NCI-H1417 (cell line): ENCODE results near the gene PDIA5.

ENCODE experiments used
- DNase-seq, 3 experiments: peaks; one replicate each; lab custom pipeline; 2025; lab: John Stamatoyannopoulos, UW

Gene PDIA5

DNA sequence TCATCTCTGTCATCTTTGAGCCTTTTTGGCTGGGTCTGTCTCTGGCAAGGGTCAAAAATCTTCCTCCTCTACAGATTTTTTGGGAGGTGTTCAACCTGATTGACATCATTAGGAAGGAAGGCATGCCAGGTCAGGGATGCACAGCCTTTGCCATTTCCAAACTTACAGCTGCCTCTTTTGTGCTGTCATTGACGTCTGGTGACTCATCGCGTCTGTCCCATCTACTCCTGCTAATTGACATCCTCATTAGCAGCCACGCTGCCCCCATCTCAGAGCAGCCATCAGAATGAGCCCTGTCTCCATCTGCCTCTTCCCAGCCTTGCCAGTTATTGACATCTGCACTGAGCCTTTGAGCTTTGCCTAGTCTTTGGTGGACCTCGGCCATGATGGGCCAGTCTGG, 53.0 kb downstream of the PDIA5 start:
- DNase-seq: no peak

DNA sequence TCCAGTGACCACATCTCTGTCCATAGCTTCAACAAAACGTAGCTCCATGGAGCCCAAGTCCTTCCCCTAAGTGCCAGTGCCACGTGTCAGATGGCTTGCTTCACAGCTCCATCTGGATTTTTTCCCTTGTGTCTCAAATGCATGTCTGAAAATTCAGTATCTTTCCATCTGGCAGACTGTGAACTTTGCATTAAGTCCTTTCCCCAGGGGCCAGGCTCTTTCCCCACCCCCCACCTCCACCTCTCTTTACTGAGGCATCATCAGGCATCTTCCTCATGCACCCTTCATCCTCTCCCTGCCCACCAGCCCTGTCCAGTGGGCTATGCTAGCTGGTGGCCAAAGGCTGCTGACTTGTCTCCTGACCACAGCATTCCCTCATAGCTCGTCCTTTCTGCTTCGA, 53.7 kb downstream of the PDIA5 start:
- DNase-seq: no peak

DNA sequence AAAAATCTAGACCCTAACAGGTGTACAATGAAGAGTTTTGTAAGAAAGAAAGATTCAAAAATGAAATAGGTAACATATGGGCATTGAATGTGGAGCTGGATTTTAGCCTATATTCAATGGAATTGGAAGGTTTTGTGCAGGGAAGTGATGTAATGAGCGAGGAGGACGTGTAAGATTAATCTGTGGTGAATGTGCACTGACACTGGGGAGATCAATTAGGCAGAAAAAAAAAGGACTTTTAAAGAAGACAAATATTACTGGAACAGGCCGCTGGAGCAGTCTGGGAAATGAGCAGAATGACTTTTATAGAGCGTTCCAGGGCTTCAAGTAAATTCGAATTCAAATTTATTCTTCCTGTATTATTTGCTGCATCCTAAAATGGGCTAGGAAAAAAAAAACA, 55.2 kb downstream of the PDIA5 start:
- no peak for DNase-seq

DNA sequence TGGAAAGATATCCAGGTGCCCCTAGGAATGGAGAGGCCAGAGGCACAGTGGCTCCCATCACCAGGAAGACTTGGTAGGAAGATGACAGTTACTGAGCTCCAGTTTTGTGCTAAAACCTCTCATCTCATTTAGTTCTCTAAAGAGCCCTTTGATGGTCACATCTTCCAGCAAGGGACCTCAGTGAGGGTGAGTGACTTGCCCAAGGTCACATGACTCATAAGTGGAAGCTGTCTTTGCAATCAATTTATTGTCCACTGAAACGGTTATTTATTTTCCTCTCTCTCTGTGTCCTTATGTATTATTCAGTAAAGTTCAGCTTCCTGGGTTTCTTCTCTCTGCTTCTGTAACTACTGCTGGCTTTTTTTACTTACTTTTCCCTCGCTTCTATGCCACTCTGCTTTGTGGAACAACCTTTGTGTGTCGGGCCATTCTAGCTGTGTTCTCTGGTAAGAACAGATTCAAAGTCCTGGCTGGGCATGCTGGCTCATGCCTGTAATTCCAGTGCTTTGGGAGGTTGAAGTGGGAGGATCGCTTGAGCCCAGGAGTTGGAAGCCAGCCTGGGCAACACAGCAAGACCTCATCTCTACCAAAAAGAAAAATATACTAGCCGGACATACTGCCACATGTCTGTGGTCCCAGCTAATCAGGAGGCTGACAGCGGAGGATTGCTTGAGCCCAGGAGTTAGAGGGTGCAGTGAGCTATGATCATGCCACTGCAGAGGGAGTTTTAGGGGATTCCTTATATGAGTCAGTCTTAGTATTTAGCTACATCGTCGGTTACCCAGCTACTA, 55.9 kb downstream of the PDIA5 start:
- DNase-seq: no peak

DNA sequence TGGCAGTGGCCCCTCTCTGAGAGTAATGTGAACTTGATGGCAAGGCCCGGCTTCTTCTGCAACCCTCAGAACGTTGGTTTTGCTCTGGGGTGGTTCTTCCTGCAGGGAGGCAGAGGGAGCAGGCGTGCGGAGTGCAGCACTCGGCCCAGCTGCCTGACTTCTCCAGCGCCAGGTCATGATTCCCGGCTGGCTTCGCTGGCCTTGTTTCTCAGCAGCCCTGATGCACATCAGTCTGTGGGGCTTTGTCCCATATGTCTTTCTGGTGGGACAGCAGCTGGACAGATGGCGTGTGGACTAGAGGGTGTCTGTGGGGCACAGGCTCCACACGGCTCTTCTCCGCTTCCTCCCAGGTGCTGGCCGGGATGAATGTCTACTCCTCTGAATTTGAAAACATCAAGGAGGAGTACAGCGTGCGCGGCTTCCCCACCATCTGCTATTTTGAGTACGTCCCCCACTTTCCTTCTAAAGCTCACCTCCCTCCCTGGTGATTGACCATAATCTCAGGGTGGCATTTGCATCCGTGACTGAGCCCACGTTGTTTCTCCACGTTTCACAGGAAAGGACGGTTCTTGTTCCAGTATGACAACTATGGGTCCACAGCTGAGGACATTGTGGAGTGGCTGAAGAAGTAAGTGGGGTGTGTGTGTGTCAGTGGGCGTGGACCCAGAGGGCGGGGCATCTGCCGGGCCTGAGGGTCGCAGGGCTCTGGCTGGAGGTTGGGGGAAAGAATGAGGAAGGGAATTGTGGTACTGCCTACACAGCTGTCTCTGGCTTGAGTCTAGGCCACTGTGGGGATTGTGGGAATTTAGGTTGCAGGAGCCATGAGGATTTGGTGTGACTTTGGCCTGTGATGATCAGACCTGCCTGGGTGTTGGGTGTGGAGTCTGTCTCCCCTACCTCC, 57.1 kb downstream of the PDIA5 start:
- no peak for DNase-seq

DNA sequence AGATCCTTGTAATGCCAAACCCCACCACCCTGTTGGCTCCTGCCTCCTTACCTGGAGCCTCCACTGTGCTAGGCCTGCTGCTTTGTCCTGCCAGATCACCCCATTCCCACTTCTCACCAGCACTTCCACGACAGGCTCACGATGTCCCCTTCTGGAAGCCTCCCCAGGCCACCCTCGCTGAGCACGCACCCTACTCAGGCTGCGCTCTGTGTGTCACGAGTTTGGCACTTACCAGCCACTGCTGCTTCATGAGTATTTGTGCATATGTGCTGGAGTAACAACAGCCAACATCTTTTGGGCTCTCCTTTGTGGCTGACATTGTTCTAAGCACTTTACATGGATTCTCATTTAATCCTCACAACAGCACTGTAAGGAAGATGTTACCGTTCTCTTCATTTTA, 58.1 kb downstream of the PDIA5 start:
- no peak for DNase-seq

DNA sequence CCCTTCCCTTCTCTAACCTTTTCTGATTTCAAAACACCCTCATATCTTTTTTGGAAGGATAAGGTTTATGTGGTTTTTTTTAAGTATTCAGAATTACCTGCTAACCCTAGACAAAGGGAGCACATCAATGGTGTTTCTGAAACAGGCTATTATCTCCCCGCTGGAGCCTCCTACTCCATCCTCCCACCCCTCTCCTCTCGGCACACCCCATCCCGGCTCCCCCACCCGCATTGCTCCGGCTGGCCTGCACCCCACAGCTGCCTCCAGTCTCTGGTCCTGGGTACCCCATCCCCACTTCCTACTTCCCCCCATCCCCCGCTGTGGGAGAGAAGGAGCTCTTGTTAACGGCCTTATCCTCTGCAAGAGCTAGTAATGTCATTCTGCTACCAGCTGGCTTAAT, 59.2 kb downstream of the PDIA5 start:
- no peak for DNase-seq

DNA sequence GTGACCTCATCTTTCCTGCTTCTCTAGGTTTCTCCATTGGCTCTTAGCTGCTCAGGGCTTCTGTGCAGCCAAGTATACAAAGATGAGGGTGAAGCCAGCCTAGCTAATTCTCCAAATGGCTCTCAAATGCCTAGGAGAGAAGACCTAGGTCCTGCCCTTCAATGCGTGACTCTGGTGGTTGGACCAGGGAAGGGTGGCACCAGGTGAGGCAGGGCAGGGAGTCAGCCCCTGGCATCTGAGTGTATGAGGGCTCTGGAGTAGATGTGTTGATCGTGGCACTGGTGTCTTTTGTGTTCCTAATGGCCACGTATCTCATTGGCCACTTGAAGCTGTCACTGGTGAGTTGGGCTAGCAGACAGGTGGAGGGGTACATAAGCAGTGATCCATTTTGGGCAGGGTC, 59.8 kb downstream of the PDIA5 start:
- no peak for DNase-seq

DNA sequence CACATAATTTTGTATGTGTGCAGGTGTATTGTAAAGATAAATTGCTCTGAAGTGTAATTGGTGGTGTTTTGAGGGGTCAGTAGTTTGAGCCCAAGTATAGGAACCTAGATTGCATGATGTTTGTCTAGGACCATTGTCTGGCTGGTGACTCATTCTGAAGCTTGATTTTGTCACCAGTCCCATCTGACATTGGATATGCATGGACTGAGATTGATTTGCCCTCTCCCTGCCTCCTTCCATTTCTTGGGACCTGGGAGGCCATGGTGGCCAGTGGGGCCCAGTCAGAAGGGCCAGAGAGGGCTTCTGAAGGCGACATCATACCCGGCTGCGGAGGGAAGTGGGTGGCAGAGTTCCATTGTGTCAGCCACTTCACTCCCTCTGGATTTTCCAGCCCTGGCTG, 62.3 kb downstream of the PDIA5 start:
- no peak for DNase-seq

DNA sequence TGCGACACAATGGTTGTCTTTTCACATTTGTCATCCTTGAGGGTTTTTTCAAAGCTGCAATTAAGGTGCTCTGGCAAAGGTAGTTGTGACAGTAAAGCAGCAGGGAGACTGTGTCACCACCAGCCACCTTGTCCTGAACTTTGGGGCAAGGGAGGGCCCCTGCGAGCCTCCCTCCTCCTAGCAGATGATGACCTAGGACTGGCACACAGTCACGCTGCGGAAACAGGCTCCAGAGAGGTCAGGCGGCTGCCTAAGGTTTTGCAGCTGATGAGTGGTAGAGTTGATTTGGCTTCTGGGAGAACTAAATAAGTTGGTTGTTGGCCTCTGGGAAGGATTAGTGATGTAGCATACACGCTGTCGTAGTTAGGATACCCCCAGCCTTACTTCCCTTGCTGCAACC, 62.7 kb downstream of the PDIA5 start:
- no peak for DNase-seq

DNA sequence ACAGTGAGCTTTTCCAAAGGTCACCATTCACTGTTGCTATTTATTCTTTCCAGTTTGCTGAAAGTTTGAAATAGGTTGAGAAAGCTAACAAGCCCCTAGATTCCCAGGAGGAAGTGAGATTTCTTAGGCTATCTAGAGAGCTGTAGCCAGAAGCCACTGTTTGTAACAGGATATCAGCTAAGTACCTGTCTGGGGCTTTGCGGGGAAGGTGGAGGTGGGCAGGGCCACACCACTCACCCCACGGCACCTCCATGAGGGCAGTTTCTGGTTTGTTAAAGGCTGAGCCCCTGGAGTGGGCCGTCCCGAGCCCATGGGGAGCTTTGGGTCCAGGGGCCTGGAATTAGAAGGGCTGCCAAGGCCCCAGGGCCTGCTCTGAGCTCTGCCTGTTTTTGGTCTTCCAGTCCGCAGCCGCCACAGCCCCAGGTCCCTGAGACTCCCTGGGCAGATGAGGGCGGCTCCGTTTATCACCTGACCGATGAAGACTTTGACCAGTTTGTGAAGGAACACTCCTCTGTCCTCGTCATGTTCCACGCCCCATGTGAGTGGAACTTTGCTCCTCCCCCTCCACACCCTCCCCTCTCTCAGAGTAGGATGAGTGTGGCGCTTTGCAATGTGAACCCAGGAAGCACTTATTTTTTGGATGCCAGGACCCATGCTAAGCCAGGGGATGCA, 63.4 kb downstream of the PDIA5 start:
- no peak for DNase-seq

DNA sequence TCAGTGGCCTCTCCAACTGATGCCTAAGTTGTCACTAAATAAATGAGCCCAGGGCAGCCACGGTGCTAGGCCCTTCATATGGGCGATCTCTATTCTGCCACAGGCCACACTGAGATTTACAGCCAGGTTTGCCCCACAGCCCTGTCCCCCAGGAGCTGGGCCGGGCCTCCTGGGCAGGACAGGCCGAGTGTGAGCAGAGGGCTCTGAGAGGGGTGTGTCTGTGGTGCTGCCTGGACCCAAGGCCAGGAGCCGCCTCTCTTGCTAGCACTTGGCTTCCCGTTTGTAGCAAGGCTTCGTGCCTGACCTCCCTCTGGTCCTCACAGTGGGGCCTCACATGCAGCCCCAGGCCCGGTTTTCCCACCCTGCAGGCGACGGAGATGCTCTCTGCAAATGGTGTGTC, 67.8 kb downstream of the PDIA5 start:
- no peak for DNase-seq

DNA sequence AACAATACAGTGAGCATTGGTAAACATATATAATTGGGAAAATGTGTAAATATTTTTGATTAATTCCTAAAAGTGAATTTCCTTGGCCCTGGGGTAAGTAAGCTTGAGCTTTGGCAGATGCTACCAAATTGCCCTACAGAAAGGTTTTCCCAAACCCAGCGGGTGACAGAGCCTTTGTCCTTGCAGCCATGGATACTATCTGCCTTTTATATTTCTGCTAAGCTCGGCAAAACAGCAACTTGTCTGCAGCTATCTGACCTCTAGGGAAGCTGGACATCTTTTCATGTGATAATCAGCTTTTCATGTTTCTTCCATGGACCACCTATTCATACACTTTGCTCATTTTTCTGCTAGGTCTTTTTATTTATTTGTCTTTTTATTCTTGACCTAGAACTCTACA, 70.2 kb downstream of the PDIA5 start:
- DNase-seq: peak in 1 of 3 experiments; percentile 26

DNA sequence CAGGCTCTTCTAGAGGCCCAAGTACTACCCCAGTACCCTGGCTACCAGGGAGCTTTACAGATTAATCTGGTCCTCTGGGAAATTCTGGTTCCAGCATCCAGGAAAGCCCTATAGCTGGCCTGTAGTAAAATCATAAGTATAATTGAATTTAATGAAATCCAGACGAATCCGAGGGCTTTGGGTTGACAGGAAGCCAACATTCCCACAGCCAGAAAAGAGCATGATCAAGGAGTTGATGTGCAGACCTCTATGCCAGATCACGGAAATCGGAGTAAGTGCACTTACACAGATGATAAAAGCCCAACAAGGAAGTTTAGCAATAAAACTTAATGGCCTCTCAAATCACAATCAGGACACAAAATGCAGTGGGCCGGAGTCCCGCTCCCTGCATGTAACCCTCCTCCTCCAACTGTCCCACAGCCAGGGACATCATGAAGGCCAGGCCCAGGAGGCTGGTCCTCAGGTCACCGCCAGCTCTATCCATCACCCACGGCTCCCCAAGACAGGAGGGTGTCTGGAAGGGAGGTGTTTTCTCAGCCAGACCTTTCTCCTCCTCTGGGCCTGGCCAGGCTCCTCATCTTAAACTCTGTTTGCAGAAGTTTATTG, 72.1 kb downstream of the PDIA5 start:
- DNase-seq: no peak

DNA sequence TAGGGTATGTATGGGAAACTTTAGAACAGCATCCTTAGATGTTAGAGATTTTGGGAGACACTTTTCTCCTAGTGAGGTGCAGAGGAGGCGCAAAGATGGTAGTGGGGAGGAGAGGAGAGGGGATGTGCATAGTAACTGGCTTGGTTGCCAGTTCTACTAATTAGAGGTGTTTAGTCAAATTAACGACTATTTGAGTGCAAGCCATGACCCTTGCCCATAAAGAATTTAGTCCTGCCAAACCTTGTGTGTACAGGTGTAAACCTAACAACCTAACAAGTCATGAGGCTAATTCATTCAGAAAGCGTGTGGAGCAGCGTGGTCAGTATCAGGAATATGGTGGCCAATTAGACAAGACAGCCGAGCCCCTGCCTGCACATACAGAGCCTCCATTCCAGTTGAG, 72.7 kb downstream of the PDIA5 start:
- DNase-seq: no peak

DNA sequence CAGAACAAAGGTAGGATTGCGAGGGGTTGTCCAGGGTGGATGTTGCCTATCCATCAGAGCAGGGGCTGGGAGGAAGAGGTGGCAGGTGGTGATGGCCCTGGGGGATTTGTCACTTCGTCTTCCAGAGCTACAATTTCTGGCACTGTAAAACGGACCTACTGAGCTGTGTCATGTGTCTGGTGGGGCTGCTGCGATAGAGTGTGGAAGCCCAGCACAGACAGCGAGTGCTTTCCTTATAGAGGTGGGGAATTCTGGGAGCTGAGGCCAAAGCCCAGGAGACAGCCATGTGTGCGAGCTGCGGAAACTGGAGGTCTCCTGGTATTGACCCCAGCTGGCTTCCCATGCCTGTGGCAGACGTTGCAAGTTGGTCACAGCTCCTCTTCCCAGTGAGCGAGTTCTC, 73.7 kb downstream of the PDIA5 start:
- no peak for DNase-seq

DNA sequence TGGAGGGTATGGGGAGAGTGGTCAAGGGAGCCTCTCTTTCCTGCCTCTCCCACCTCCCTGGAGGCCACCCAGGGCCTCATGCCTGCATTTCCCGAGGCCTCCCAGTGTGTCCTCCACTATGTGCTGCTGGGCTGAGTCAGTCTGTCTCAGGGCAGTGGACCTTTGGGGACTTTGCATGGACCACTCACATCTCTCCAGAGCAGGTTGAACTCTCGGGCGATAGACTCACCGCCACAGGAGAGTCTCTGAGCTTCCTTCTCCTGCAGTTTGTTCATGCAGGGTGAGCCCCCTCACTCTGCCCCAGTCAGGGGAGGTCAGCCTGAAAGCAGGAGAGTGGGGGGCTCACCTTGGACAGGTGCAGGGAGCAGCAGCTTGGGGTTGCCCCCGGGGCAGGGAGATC, 74.5 kb downstream of the PDIA5 start:
- no peak for DNase-seq

DNA sequence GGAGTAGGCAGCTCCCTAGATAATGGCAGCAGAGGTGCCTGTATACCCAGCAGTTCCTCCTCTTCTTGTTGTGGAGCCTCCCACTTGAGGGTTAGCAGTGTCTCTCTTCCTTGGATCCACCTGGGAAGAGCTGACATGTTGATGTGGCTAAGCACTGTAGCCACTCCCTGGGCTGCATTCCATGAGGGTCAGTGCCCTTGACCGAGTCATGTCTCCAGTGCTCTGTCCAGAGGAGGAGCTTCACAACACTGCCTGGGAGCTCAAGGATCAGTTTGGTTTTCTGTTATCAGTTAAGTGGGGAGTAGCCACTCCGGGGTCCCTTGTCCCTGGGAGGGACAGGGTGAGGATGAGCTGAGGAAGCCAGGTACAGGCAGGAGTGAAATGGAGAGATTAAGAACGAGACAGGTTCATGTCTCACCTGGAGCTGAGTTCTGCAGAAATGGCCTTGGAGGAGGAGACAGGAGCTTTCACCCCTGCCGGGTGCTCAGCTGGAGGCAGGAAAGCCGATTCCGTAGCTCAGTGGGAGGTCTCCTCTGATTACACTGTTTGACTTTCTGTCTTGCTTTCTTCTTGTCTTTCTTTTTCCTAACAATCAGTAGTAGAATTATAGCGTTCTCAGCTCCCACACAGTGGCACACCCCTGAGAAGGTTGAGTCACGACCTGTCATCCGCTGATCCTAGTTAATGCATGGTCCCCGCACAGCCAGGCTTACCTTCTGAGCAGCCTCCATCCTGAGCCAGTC, 77.0 kb downstream of the PDIA5 start:
- DNase-seq: peak in 2 of 3 experiments; percentile 62 to 86

DNA sequence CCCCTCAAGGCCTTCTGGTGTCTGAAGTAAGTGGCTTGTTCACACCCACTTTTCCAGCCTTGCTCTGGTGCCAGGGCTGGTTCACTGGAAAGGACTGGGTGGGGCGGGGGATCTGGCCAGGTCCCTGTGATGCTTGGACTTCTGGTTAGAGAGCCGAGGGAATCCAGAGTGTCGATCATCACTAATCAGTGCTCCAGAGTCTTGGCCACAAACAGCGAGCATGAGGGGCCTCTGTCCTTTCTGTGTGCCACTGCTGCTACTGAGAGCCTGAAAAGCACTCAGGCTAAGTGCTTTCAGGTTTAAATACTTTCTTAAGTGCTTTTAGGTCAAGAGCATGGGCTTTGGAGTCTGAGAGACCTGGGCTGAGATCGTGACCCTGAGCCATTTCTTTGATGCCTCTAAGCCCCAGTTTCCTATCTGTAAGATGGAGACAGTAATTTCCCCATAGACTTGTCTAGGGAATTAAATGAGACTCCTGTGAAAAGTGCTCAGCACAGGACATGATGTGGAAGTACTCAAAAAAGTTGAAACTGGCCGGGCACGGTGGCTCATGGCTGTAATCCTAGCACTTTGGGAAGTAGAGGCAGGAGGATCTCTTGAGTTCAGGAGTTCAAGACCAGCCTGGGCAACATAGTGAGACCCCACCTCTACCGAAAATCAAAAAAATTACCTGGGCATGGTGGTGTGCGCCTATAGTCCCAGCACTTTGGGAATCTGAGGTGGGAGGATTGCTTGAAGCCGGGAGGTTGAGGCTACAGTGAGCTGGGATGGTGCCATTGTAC, 81.1 kb downstream of the PDIA5 start:
- peak in 1 of 3 experiments; percentile 6 for DNase-seq

DNA sequence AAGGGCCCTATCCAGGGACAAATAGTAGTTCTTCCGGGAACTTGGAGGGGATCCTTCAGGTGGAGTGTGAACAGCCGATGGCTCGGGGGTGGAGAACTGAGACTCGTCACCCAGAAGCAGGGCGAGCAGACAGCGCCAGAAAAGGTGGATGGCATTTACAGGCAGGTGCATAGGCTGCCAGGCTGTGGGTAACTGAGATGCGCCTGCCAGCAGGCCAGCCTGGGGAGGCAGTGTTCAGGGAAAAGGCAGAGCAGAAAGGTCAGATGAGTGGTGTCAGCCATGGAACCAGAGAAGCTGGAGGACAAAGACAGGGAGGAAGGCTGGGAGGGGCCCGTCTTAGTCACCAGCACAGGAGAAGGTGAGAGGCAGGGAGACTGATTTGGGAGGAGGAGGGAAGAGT, 81.9 kb downstream of the PDIA5 start:
- DNase-seq: no peak

DNA sequence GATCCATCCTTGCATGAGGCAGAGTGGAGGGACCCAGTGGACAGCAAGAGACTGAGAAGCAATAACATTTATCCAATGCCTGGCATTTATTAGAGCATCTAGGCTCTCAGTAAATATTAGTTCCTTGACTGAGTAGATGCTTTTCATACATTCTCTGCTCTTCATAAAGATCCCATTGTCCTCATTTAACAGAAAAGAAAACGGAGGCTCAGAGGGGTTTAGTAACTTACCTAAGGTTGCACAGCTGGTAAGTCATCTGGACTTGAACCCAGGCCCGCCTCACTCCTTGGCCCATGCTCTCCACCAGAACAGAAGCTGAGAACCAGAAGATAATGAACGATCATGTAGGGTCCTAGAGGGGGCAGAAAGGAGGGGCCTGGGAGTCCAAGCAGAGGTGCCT, 82.7 kb downstream of the PDIA5 start:
- no peak for DNase-seq
